KMS-11 (cell line): ENCODE results near the gene TCF7L2.

Source experiments
- H2AFZ ChIP-seq: fragments of 200-600 bp; sonication (generic); 2 replicates; pipeline ENCODE4 v1.6.1; 2016; ENCODE audit warnings: antibody characterized with exemption, mixed run types, low read depth
- H3K27ac ChIP-seq: fragments of 200-600 bp; sonication (generic); 2 replicates; pipeline ENCODE4 v1.6.1; 2016; ENCODE audit warnings: mild to moderate bottlenecking, mixed run types
- H3K27me3 ChIP-seq: fragments of 200-600 bp; sonication (generic); 2 replicates; pipeline ENCODE4 v1.6.1; 2017; ENCODE audit warnings: mild to moderate bottlenecking, low read depth, mixed run types, moderate library complexity; ENCODE audit not compliant: insufficient read depth
- H3K36me3 ChIP-seq: fragments of 200-600 bp; sonication (generic); 2 replicates; pipeline ENCODE4 v1.6.1; 2017; ENCODE audit warnings: mild to moderate bottlenecking, mixed run types; ENCODE audit not compliant: insufficient read depth
- H3K4me1 ChIP-seq: fragments of 200-600 bp; sonication (generic); 2 replicates; pipeline ENCODE4 v1.6.1; 2016; ENCODE audit warnings: mild to moderate bottlenecking, low read depth, mixed run types; ENCODE audit not compliant: poor library complexity, severe bottlenecking
- H3K4me2 ChIP-seq: fragments of 200-600 bp; sonication (generic); 2 replicates; pipeline ENCODE4 v1.7.0; 2016; ENCODE audit warnings: mild to moderate bottlenecking, mixed run types
- H3K4me3 ChIP-seq: fragments of 200-600 bp; sonication (generic); IDR thresholded peaks from 2 replicates; pipeline ENCODE4 v1.6.1; 2017; ENCODE audit warnings: low read depth, low read length, mixed read lengths; ENCODE audit not compliant: insufficient read depth
- H3K79me2 ChIP-seq: fragments of 200-600 bp; sonication (generic); 2 replicates; pipeline ENCODE4 v1.6.1; 2016; ENCODE audit warnings: low read depth, mixed run types; ENCODE audit not compliant: insufficient read depth
- H3K9ac ChIP-seq: fragments of 200-600 bp; sonication (generic); 2 replicates; pipeline ENCODE4 v1.6.1; 2016; ENCODE audit warnings: mild to moderate bottlenecking, mixed run types
- H4K20me1 ChIP-seq: fragments of 200-600 bp; sonication (generic); 2 replicates; pipeline ENCODE4 v1.6.1; 2016; ENCODE audit warnings: mild to moderate bottlenecking, mixed run types; ENCODE audit not compliant: insufficient read depth
- CTCF ChIP-seq: fragments of 200-600 bp; sonication (generic); conservative IDR thresholded peaks from 2 replicates; pipeline ENCODE4 v1.6.1; 2017; ENCODE audit warnings: low read depth, mild to moderate bottlenecking, antibody characterized with exemption, low read length, moderate library complexity, mixed read lengths

Gene TCF7L2

GRCh38 chr10:113142601-113143362 is 192.7 kb downstream of the TCF7L2 start:
- no peak overlapping the region for H3K9ac ChIP-seq
- H3K4me3 ChIP-seq, result no peak overlapping the region
- no peaks in the 10 kb centered on the region for H4K20me1 ChIP-seq
- no peak overlapping the region for H3K4me2 ChIP-seq
- no peaks in the 10 kb centered on the region for H3K27me3 ChIP-seq
- no peak overlapping the region for H3K27ac ChIP-seq
- no peaks in the 10 kb centered on the region for H3K36me3 ChIP-seq
- TF ChIP-seq CTCF, result no peak
- H3K79me2 ChIP-seq, result no peaks in the 10 kb centered on the region
- H2AFZ ChIP-seq, result no peak overlapping the region
- no peaks in the 10 kb centered on the region for H3K4me1 ChIP-seq

GRCh38 chr10:113144576-113144975 is 194.5 kb downstream of the TCF7L2 start:
- Histone ChIP-seq H3K4me1 (no peaks in the 10 kb centered on the region), H4K20me1 (no peaks in the 10 kb centered on the region), H3K4me2 (no peak overlapping the region), H3K36me3 (no peaks in the 10 kb centered on the region), H3K4me3 (no peak overlapping the region), H3K27me3 (no peaks in the 10 kb centered on the region), H3K79me2 (no peaks in the 10 kb centered on the region), H2AFZ (no peak overlapping the region), H3K27ac (no peak overlapping the region), H3K9ac (no peak overlapping the region)
- TF ChIP-seq CTCF, result no peak

- Histone ChIP-seq H3K27me3 (no peaks in the 10 kb centered on the region), H3K27ac (no peak overlapping the region), H3K9ac (no peak overlapping the region), H3K4me2 (no peak overlapping the region), H3K4me3 (no peak overlapping the region), H2AFZ (no peak overlapping the region), H3K4me1 (no peaks in the 10 kb centered on the region), H3K79me2 (no peaks in the 10 kb centered on the region), H3K36me3 (no peaks in the 10 kb centered on the region), H4K20me1 (no peaks in the 10 kb centered on the region)
- TF ChIP-seq CTCF, result no peak
Observed at GRCh38 chr10:113148071-113148825, 198.2 kb downstream of the TCF7L2 start.

GRCh38 chr10:113148901-113149300 is 198.9 kb downstream of the TCF7L2 start:
- H3K36me3 ChIP-seq, result no peaks in the 10 kb centered on the region
- no peaks in the 10 kb centered on the region for H3K79me2 ChIP-seq
- no peak overlapping the region for H3K9ac ChIP-seq
- TF ChIP-seq CTCF, result no peak
- no peaks in the 10 kb centered on the region for H3K4me1 ChIP-seq
- no peak overlapping the region for H3K4me2 ChIP-seq
- no peak overlapping the region for H3K27ac ChIP-seq
- H4K20me1 ChIP-seq, result no peaks in the 10 kb centered on the region
- H3K4me3 ChIP-seq, result no peak overlapping the region
- H2AFZ ChIP-seq, result no peak overlapping the region
- H3K27me3 ChIP-seq, result no peaks in the 10 kb centered on the region
